ENCODE data around the gene ARHGAP21.

The ARHGAP21 gene

GRCh38 chr10:24569330-24569796, 154.3 kb downstream of the ARHGAP21 start:
- H3K27me3 ChIP-seq (replicated peaks in 2 of 5; ENCODE audit: control insufficient read depth in 4 of 5, insufficient read depth in 5 of 5, low read length in 4 of 5), result peaks cover 0 to 5% (median 0%) of the 10 kb centered on the region in 5 experiments
- H3K4me1 ChIP-seq (ENCODE audit: control extremely low read depth in 1 of 4, control insufficient read depth in 4 of 4, insufficient read depth in 4 of 4, low read length in 3 of 4), result no peaks in the 10 kb centered on the region
- no peak overlapping the region for H3K4me3 ChIP-seq (ENCODE audit: control insufficient read depth in 1 of 7, extremely low read depth in 1 of 7, insufficient read depth in 4 of 7, low read depth in 2 of 7, low read length in 6 of 7)
- H3K36me3 ChIP-seq (ENCODE audit: control insufficient read depth in 4 of 4, insufficient read depth in 4 of 4, low read length in 3 of 4), result no peaks in the 10 kb centered on the region
- ChIA-PET CTCF (no interaction called here), POLR2A (no interaction called here)
- peaks cover 0 to 1% (median 0%) of the 10 kb centered on the region in 5 experiments for H3K9me3 ChIP-seq (ENCODE audit: control extremely low read depth in 1 of 5, control insufficient read depth in 4 of 5, insufficient read depth in 2 of 5, low read depth in 1 of 5, low read length in 4 of 5)
- WGBS (ENCODE audit: insufficient coverage), result 97% methylated on average over 11 of the region's 13 CpGs
- DNase-seq, result peak in 2 of 3 donors; percentile 13 to 15
- H3K27ac ChIP-seq (ENCODE audit: insufficient read depth in 1 of 2, low read depth in 1 of 2, low read length in 2 of 2, poor library complexity in 1 of 2, severe bottlenecking in 2 of 2), result peak overlapping the region in 1 of 2 experiments; percentile 54

- 70% methylated on average over 3 of the region's 4 CpGs for WGBS (ENCODE audit: insufficient coverage)
These were observed 155.6 kb downstream of the ARHGAP21 start for GRCh38 chr10:24568042-24568441.

GRCh38 chr10:24561453-24561852, 162.2 kb downstream of the ARHGAP21 start:
- Histone ChIP-seq H3K9me3 (ENCODE audit: control extremely low read depth in 1 of 5, control insufficient read depth in 4 of 5, insufficient read depth in 2 of 5, low read depth in 1 of 5, low read length in 4 of 5) (peaks cover 0 to 8% (median 1%) of the 10 kb centered on the region in 5 experiments), H3K27ac (ENCODE audit: insufficient read depth in 1 of 2, low read depth in 1 of 2, low read length in 2 of 2, poor library complexity in 1 of 2, severe bottlenecking in 2 of 2) (no peak overlapping the region), H3K27me3 (replicated peaks in 2 of 5; ENCODE audit: control insufficient read depth in 4 of 5, insufficient read depth in 5 of 5, low read length in 4 of 5) (no peaks in the 10 kb centered on the region), H3K4me1 (ENCODE audit: control extremely low read depth in 1 of 4, control insufficient read depth in 4 of 4, insufficient read depth in 4 of 4, low read length in 3 of 4) (peaks cover 0 to 9% (median 6%) of the 10 kb centered on the region in 4 experiments), H3K36me3 (ENCODE audit: control insufficient read depth in 4 of 4, insufficient read depth in 4 of 4, low read length in 3 of 4) (no peaks in the 10 kb centered on the region), H3K4me3 (ENCODE audit: control insufficient read depth in 1 of 7, extremely low read depth in 1 of 7, insufficient read depth in 4 of 7, low read depth in 2 of 7, low read length in 6 of 7) (no peak overlapping the region)
- WGBS (ENCODE audit: insufficient coverage), result 94% methylated on average over 3 of the region's 3 CpGs
- ChIA-PET CTCF (no interaction called here), POLR2A (no interaction called here)
- DNase-seq, result no peak

More at GRCh38 chr10:24568042-24568441, 155.6 kb downstream of the ARHGAP21 start:
- H3K4me3 ChIP-seq (ENCODE audit: control insufficient read depth in 1 of 7, extremely low read depth in 1 of 7, insufficient read depth in 4 of 7, low read depth in 2 of 7, low read length in 6 of 7), result no peak overlapping the region
- peaks cover 0 to 5% (median 0%) of the 10 kb centered on the region in 5 experiments for H3K27me3 ChIP-seq (replicated peaks in 2 of 5; ENCODE audit: control insufficient read depth in 4 of 5, insufficient read depth in 5 of 5, low read length in 4 of 5)
- no peak overlapping the region for H3K27ac ChIP-seq (ENCODE audit: insufficient read depth in 1 of 2, low read depth in 1 of 2, low read length in 2 of 2, poor library complexity in 1 of 2, severe bottlenecking in 2 of 2)
- H3K9me3 ChIP-seq (ENCODE audit: control extremely low read depth in 1 of 5, control insufficient read depth in 4 of 5, insufficient read depth in 2 of 5, low read depth in 1 of 5, low read length in 4 of 5), result peaks cover 0 to 1% (median 0%) of the 10 kb centered on the region in 5 experiments
- no peaks in the 10 kb centered on the region for H3K4me1 ChIP-seq (ENCODE audit: control extremely low read depth in 1 of 4, control insufficient read depth in 4 of 4, insufficient read depth in 4 of 4, low read length in 3 of 4)
- no peak for DNase-seq
- ChIA-PET CTCF (no interaction called here), POLR2A (interaction anchor here (0.8 kb wide), 1 partner anchor 280 kb away, joined by 3 read pairs; no protein-coding TSS in a partner anchor)
- no peaks in the 10 kb centered on the region for H3K36me3 ChIP-seq (ENCODE audit: control insufficient read depth in 4 of 4, insufficient read depth in 4 of 4, low read length in 3 of 4)

GRCh38 chr10:24556750-24557742, 166.6 kb downstream of the ARHGAP21 start:
- peak; percentile 57 to 78 (median 69) for DNase-seq
- 54% methylated on average over 16 of the region's 24 CpGs for WGBS (ENCODE audit: insufficient coverage)
- peaks cover 0 to 15% (median 10%) of the 10 kb centered on the region in 4 experiments for H3K4me1 ChIP-seq (ENCODE audit: control extremely low read depth in 1 of 4, control insufficient read depth in 4 of 4, insufficient read depth in 4 of 4, low read length in 3 of 4)

GRCh38 chr10:24556126-24556749, 167.4 kb downstream of the ARHGAP21 start:
- POLR2A ChIA-PET, result interaction anchor here (1.1 kb wide), 1 partner anchor 51 kb away, joined by 3 read pairs; no protein-coding TSS in a partner anchor

More at GRCh38 chr10:24556750-24557742, 166.6 kb downstream of the ARHGAP21 start:
- CTCF ChIA-PET, result interaction anchor here (1.3 to 2.1 kb wide), 4 partner anchors 13 to 564 kb away, joined by 3 to 6 read pairs (median 3); no protein-coding TSS in a partner anchor
- Histone ChIP-seq H3K36me3 (ENCODE audit: control insufficient read depth in 4 of 4, insufficient read depth in 4 of 4, low read length in 3 of 4) (no peaks in the 10 kb centered on the region), H3K9me3 (ENCODE audit: control extremely low read depth in 1 of 5, control insufficient read depth in 4 of 5, insufficient read depth in 2 of 5, low read depth in 1 of 5, low read length in 4 of 5) (peaks cover 0 to 8% (median 0%) of the 10 kb centered on the region in 5 experiments), H3K4me3 (ENCODE audit: control insufficient read depth in 1 of 7, extremely low read depth in 1 of 7, insufficient read depth in 4 of 7, low read depth in 2 of 7, low read length in 6 of 7) (peak overlapping the region in 1 of 7 experiments; percentile 5), H3K27ac (ENCODE audit: insufficient read depth in 1 of 2, low read depth in 1 of 2, low read length in 2 of 2, poor library complexity in 1 of 2, severe bottlenecking in 2 of 2) (no peak overlapping the region), H3K27me3 (replicated peaks in 2 of 5; ENCODE audit: control insufficient read depth in 4 of 5, insufficient read depth in 5 of 5, low read length in 4 of 5) (no peaks in the 10 kb centered on the region)
- POLR2A ChIA-PET, result interaction anchor here (1.1 kb wide), 1 partner anchor 52 kb away, joined by 3 read pairs; no protein-coding TSS in a partner anchor

GRCh38 chr10:24554036-24554435, 169.7 kb downstream of the ARHGAP21 start:
- DNase-seq, result no peak
- Histone ChIP-seq H3K36me3 (ENCODE audit: control insufficient read depth in 4 of 4, insufficient read depth in 4 of 4, low read length in 3 of 4) (no peaks in the 10 kb centered on the region), H3K4me3 (ENCODE audit: control insufficient read depth in 1 of 7, extremely low read depth in 1 of 7, insufficient read depth in 4 of 7, low read depth in 2 of 7, low read length in 6 of 7) (no peak overlapping the region), H3K9me3 (ENCODE audit: control extremely low read depth in 1 of 5, control insufficient read depth in 4 of 5, insufficient read depth in 2 of 5, low read depth in 1 of 5, low read length in 4 of 5) (no peaks in the 10 kb centered on the region), H3K4me1 (ENCODE audit: control extremely low read depth in 1 of 4, control insufficient read depth in 4 of 4, insufficient read depth in 4 of 4, low read length in 3 of 4) (peaks cover 0 to 15% (median 10%) of the 10 kb centered on the region in 4 experiments), H3K27me3 (replicated peaks in 2 of 5; ENCODE audit: control insufficient read depth in 4 of 5, insufficient read depth in 5 of 5, low read length in 4 of 5) (no peaks in the 10 kb centered on the region), H3K27ac (ENCODE audit: insufficient read depth in 1 of 2, low read depth in 1 of 2, low read length in 2 of 2, poor library complexity in 1 of 2, severe bottlenecking in 2 of 2) (no peak overlapping the region)
- ChIA-PET POLR2A (interaction anchor here (0.7 kb wide), 1 partner anchor 204 kb away, joined by 3 read pairs; no protein-coding TSS in a partner anchor), CTCF (no interaction called here)
- 98% methylated on average over 7 of the region's 7 CpGs for WGBS (ENCODE audit: insufficient coverage)

More at GRCh38 chr10:24556126-24556749, 167.4 kb downstream of the ARHGAP21 start:
- DNase-seq, result peak in 1 of 3 donors; percentile 6
- H3K27ac ChIP-seq (ENCODE audit: insufficient read depth in 1 of 2, low read depth in 1 of 2, low read length in 2 of 2, poor library complexity in 1 of 2, severe bottlenecking in 2 of 2), result no peak overlapping the region
- WGBS (ENCODE audit: insufficient coverage), result 76% methylated on average over 4 of the region's 4 CpGs
- H3K9me3 ChIP-seq (ENCODE audit: control extremely low read depth in 1 of 5, control insufficient read depth in 4 of 5, insufficient read depth in 2 of 5, low read depth in 1 of 5, low read length in 4 of 5), result peaks cover 0 to 8% (median 0%) of the 10 kb centered on the region in 5 experiments
- H3K27me3 ChIP-seq (replicated peaks in 2 of 5; ENCODE audit: control insufficient read depth in 4 of 5, insufficient read depth in 5 of 5, low read length in 4 of 5), result no peaks in the 10 kb centered on the region
- no peak overlapping the region for H3K4me3 ChIP-seq (ENCODE audit: control insufficient read depth in 1 of 7, extremely low read depth in 1 of 7, insufficient read depth in 4 of 7, low read depth in 2 of 7, low read length in 6 of 7)
- H3K36me3 ChIP-seq (ENCODE audit: control insufficient read depth in 4 of 4, insufficient read depth in 4 of 4, low read length in 3 of 4), result no peaks in the 10 kb centered on the region
- CTCF ChIA-PET, result interaction anchor here (0.6 to 2.1 kb wide), 4 partner anchors 14 to 1109 kb away, joined by 3 to 6 read pairs (median 3); no protein-coding TSS in a partner anchor
- peaks cover 0 to 15% (median 10%) of the 10 kb centered on the region in 4 experiments for H3K4me1 ChIP-seq (ENCODE audit: control extremely low read depth in 1 of 4, control insufficient read depth in 4 of 4, insufficient read depth in 4 of 4, low read length in 3 of 4)
